GM19455 (cell line): ENCODE data around the gene IGLON5.

ENCODE experiments used
- ATAC-seq: cut with Tn5 transposase; IDR thresholded peaks from one replicate; pipeline ENCODE4 v1.9.1; 2021; ENCODE audit not compliant: unreplicated experiment

IGLON5 gene

GRCh38 chr19:51337861-51338562 is 26.6 kb downstream of the IGLON5 start:
- ATAC-seq = no peak

- ATAC-seq = peak; percentile 54
Observed at GRCh38 chr19:51338563-51339312, 27.3 kb downstream of the IGLON5 start.

- no peak for ATAC-seq
Observed at GRCh38 chr19:51339313-51339686, 27.9 kb downstream of the IGLON5 start.

GRCh38 chr19:51339687-51340656 is 28.5 kb downstream of the IGLON5 start:
- peak; percentile 55 for ATAC-seq

- ATAC-seq = no peak
Observed at GRCh38 chr19:51341066-51341465, 29.6 kb downstream of the IGLON5 start.

GRCh38 chr19:51341976-51342580 is 30.6 kb downstream of the IGLON5 start, which contains the start of gene VSIG10L:
Gene VSIG10L, minus strand, starts transcription at chr19:51342139. Its CDS starts 15 bp downstream, at chr19:51342124.
- no peak for ATAC-seq

- ATAC-seq = no peak
Observed at GRCh38 chr19:51342631-51343569, 31.5 kb downstream of the IGLON5 start.

GRCh38 chr19:51345076-51345620 is 33.7 kb downstream of the IGLON5 start:
- ATAC-seq = no peak

- no peak for ATAC-seq
Observed at GRCh38 chr19:51346742-51347141, 35.3 kb downstream of the IGLON5 start.

GRCh38 chr19:51347209-51347928 is 35.9 kb downstream of the IGLON5 start:
- no peak for ATAC-seq

- no peak for ATAC-seq
Observed at GRCh38 chr19:51351266-51351990, 40.0 kb downstream of the IGLON5 start.

GRCh38 chr19:51352783-51353360 is 41.4 kb downstream of the IGLON5 start:
- ATAC-seq = no peak

GRCh38 chr19:51354103-51354741 is 42.8 kb downstream of the IGLON5 start:
- ATAC-seq = no peak

GRCh38 chr19:51354742-51355148 is 43.3 kb downstream of the IGLON5 start:
- no peak for ATAC-seq

GRCh38 chr19:51356159-51356801 is 44.8 kb downstream of the IGLON5 start:
- no peak for ATAC-seq

GRCh38 chr19:51357952-51358351 is 46.5 kb downstream of the IGLON5 start:
- no peak for ATAC-seq

GRCh38 chr19:51359294-51359693 is 47.9 kb downstream of the IGLON5 start:
- no peak for ATAC-seq
